GM12878 (cell line): ENCODE results near the gene SUSD6. TPM values are rescaled to one million over a fixed set of nuclear protein-coding genes. Genes with fewer than 3 reads are reported as not detected.
A peak's percentile ranks its signal among the peaks of the same experiment; 100 is the strongest.

ENCODE experiments used
- ASH2L ChIP-seq: fragments of 300-600, 200-600 bp; sonication (generic); IDR thresholded peaks from 2 replicates; pipeline ENCODE4 v1.6.1; 2017; ENCODE audit warnings: low read depth, mild to moderate bottlenecking, borderline replicate concordance
- ATF7 ChIP-seq: fragments of 450-650 bp; IDR thresholded peaks from 2 replicates; pipeline ENCODE4 v1.6.1; 2016; ENCODE audit warnings: low read depth, mild to moderate bottlenecking
- CBFB ChIP-seq: IDR thresholded peaks from 2 replicates; pipeline ENCODE4 v1.6.1; 2016; ENCODE audit warnings: antibody characterized with exemption, low read depth
- CREM ChIP-seq: IDR thresholded peaks from 2 replicates; pipeline ENCODE4 v1.6.1; 2014; ENCODE audit warnings: antibody characterized with exemption, low read depth
- HDAC2 ChIP-seq: fragments of 200-600 bp; sonication (generic); IDR thresholded peaks from 2 replicates; pipeline ENCODE4 v1.6.1; 2017
- HDGF ChIP-seq: fragments of 450-650 bp; IDR thresholded peaks from 2 replicates; pipeline ENCODE4 v1.6.1; 2016; ENCODE audit warnings: antibody characterized with exemption
- NFIC ChIP-seq: IDR thresholded peaks from 2 replicates; pipeline ENCODE4 v1.6.1; 2012; ENCODE audit warnings: low read depth, mild to moderate bottlenecking, inconsistent platforms, low read length, moderate library complexity
- SMC3 ChIP-seq: IDR thresholded peaks from 2 replicates; pipeline ENCODE4 v1.6.1; 2011; ENCODE audit warnings: low read length, improper control_type of control experiment, borderline replicate concordance
- TARDBP ChIP-seq: IDR thresholded peaks from 2 replicates; pipeline ENCODE4 v1.6.1; 2016; ENCODE audit warnings: borderline replicate concordance
- YBX1 ChIP-seq: fragments of 450-650 bp; IDR thresholded peaks from 2 replicates; pipeline ENCODE4 v1.6.1; 2016; ENCODE audit warnings: antibody characterized with exemption
- ZNF24 ChIP-seq: fragments of 450-650 bp; IDR thresholded peaks from 2 replicates; pipeline ENCODE4 v1.6.1; 2017; ENCODE audit warnings: antibody characterized with exemption, mild to moderate bottlenecking
- polyA plus RNA-seq, 11 experiments: library from polyadenylated mRNA; depleted of rRNA in 4 of 11; unstranded in 6 of 11; stranded (reverse) in 5 of 11; fragments of >200 nt; fragmentation: Nextera tagmentation in 4 of 11; fragmentation: Illumina TruSeq in 1 of 11; extraction: Ambion mirVana in 4 of 11; extraction: Trizol in 1 of 11; gene quantifications; 1 replicate in 1 of 11; 2 replicates in 10 of 11; pipeline versions ENCODE4 v1.2.1 to v1.2.3, GENCODE V29; 2011 to 2016; ENCODE audit warnings: inconsistent platforms in 2 of 11, missing spikeins in 2 of 11, low read depth in 1 of 11
- total RNA-seq, 4 experiments: library from RNA; depleted of rRNA in 3 of 4; stranded (reverse); fragments of >200 nt in 3 of 4; fragmentation: Illumina TruSeq in 1 of 4; extraction: Trizol in 1 of 4; gene quantifications; 2 replicates each; pipeline versions ENCODE4 v1.2.1 to v1.2.3, GENCODE V29; 2013 to 2021
- TF ChIP-seq, protein P1 (sequence below): fragments of 450-650 bp; formaldehyde crosslinking; IDR thresholded peaks from 2 replicates; pipeline ENCODE4 v1.4.0; 2020; ENCODE audit warnings: mild to moderate bottlenecking, moderate library complexity
- TF ChIP-seq, protein P2 (sequence below): fragments of 450-650 bp; IDR thresholded peaks from 2 replicates; pipeline ENCODE4 v1.6.1; 2017; ENCODE audit warnings: mild to moderate bottlenecking, low read depth, inconsistent platforms; ENCODE audit not compliant: poor library complexity, severe bottlenecking

The SUSD6 gene
- total and polyA plus RNA-seq, 10 of the 15 experiments (the other 5 are each of a cell fraction or from before 2014, with no cell fraction given): 6.6 to 39.8 (median 20.2) TPM

DNA sequence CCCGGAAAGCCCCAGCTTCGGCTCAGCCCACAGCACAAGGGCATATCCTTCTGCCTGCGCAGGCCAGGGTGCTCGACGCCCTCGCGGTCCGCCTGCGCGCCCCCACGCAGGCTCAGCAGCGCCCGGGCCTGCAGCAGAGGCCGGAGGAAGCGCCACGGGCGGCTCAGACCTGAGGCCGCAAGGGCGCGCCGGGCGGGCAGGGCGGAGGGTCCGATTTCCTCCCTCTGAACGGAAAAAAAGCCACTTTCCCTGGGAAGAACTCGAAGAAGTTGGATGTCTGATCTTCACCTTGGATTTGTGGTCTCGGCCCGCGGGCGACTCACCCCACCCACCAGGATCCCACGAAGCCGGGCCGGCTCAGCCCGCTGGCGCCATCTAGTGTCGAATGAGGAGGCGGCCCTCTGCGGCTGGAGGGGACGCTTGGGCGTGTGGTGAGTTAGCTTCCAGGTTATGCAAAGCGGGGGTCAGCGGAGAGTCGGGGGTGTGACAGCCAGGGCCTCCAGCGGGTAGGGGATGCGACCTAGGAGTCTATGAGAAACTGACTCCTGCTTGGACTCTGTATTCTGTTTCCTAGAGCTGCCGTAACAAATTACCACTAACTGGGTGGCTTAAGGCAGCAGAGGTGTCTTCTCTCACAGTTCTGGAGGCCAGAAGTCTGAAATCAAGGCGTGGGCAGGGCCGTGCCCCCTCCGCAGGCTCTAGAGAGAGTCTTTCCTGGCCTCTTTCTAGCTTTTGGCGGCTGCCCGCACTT lies 115.5 kb downstream of the SUSD6 start (continued):
- peak; percentile 56; the same call in 1 of the 2 replicates for TF ChIP-seq CBFB
- TF ChIP-seq, protein P1, sequence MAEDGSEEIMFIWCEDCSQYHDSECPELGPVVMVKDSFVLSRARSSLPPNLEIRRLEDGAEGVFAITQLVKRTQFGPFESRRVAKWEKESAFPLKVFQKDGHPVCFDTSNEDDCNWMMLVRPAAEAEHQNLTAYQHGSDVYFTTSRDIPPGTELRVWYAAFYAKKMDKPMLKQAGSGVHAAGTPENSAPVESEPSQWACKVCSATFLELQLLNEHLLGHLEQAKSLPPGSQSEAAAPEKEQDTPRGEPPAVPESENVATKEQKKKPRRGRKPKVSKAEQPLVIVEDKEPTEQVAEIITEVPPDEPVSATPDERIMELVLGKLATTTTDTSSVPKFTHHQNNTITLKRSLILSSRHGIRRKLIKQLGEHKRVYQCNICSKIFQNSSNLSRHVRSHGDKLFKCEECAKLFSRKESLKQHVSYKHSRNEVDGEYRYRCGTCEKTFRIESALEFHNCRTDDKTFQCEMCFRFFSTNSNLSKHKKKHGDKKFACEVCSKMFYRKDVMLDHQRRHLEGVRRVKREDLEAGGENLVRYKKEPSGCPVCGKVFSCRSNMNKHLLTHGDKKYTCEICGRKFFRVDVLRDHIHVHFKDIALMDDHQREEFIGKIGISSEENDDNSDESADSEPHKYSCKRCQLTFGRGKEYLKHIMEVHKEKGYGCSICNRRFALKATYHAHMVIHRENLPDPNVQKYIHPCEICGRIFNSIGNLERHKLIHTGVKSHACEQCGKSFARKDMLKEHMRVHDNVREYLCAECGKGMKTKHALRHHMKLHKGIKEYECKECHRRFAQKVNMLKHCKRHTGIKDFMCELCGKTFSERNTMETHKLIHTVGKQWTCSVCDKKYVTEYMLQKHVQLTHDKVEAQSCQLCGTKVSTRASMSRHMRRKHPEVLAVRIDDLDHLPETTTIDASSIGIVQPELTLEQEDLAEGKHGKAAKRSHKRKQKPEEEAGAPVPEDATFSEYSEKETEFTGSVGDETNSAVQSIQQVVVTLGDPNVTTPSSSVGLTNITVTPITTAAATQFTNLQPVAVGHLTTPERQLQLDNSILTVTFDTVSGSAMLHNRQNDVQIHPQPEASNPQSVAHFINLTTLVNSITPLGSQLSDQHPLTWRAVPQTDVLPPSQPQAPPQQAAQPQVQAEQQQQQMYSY: no peak
- TF ChIP-seq YBX1: no peak
- no peak for TF ChIP-seq ATF7
- TF ChIP-seq NFIC: no peak
- no peak for TF ChIP-seq HDGF
- no peak for TF ChIP-seq ZNF24
- TF ChIP-seq, protein P2, sequence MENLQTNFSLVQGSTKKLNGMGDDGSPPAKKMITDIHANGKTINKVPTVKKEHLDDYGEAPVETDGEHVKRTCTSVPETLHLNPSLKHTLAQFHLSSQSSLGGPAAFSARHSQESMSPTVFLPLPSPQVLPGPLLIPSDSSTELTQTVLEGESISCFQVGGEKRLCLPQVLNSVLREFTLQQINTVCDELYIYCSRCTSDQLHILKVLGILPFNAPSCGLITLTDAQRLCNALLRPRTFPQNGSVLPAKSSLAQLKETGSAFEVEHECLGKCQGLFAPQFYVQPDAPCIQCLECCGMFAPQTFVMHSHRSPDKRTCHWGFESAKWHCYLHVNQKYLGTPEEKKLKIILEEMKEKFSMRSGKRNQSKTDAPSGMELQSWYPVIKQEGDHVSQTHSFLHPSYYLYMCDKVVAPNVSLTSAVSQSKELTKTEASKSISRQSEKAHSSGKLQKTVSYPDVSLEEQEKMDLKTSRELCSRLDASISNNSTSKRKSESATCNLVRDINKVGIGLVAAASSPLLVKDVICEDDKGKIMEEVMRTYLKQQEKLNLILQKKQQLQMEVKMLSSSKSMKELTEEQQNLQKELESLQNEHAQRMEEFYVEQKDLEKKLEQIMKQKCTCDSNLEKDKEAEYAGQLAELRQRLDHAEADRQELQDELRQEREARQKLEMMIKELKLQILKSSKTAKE: no peak
- no peak for TF ChIP-seq ASH2L
- TF ChIP-seq SMC3: peak; percentile 100
- no peak for TF ChIP-seq HDAC2
- TF ChIP-seq CREM: no peak
- 0 out of 2 replicates have a peak, but pooled peaks have one; percentile 55 for TF ChIP-seq TARDBP
